ENCODE measurements around the gene HHIP. TPM values are rescaled to one million over a fixed set of nuclear protein-coding genes. Genes with fewer than 3 reads are reported as not detected.

Gene HHIP
- total and polyA plus RNA-seq, 9 donors: 0.43 to 4.2 (median 1.1) TPM

DNA sequence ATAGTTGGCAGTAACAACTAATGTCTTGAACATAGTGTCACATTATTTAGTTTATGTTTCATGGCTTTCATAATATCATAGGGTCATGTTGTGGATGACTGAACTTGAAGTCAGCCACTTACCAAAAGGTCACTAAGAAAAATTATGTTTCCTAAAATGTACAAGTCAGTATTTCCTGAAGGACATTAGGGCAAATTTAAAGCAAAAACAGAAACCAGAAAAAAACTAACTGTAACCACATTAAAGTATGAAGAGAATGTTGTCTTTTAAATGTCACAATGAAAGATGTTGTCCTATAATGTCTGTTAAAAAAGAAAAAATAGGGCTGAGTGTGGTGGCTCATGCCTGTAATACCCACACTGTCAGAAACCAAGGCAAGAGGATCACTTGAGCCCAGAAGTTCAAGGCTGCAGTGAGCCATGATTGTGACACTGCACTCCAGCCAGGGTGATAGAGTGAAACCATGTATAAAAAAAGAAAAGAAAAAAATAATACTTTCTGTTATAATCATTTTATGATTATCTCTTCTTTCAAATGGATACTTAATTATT, 55.8 kb downstream of the HHIP start:
- no peaks in the 10 kb centered on the region for H3K4me1 ChIP-seq (ENCODE audit: insufficient read depth)
- no peaks in the 10 kb centered on the region for H3K9me3 ChIP-seq
- H3K27me3 ChIP-seq: no peaks in the 10 kb centered on the region
- intact Hi-C loops (cut with DNase I): no loop called here
- DNase-seq: no peak
- H3K27ac ChIP-seq: no peak overlapping the region
- H3K4me3 ChIP-seq: no peak overlapping the region
- no peak for TF ChIP-seq EP300 (IDR thresholded peaks at IDR 0.05)
- TF ChIP-seq POLR2A (IDR thresholded peaks at IDR 0.05): no peak
- TF ChIP-seq, protein P1, sequence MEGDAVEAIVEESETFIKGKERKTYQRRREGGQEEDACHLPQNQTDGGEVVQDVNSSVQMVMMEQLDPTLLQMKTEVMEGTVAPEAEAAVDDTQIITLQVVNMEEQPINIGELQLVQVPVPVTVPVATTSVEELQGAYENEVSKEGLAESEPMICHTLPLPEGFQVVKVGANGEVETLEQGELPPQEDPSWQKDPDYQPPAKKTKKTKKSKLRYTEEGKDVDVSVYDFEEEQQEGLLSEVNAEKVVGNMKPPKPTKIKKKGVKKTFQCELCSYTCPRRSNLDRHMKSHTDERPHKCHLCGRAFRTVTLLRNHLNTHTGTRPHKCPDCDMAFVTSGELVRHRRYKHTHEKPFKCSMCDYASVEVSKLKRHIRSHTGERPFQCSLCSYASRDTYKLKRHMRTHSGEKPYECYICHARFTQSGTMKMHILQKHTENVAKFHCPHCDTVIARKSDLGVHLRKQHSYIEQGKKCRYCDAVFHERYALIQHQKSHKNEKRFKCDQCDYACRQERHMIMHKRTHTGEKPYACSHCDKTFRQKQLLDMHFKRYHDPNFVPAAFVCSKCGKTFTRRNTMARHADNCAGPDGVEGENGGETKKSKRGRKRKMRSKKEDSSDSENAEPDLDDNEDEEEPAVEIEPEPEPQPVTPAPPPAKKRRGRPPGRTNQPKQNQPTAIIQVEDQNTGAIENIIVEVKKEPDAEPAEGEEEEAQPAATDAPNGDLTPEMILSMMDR (IDR thresholded peaks at IDR 0.05): no peak
- no peaks in the 10 kb centered on the region for H3K36me3 ChIP-seq

DNA sequence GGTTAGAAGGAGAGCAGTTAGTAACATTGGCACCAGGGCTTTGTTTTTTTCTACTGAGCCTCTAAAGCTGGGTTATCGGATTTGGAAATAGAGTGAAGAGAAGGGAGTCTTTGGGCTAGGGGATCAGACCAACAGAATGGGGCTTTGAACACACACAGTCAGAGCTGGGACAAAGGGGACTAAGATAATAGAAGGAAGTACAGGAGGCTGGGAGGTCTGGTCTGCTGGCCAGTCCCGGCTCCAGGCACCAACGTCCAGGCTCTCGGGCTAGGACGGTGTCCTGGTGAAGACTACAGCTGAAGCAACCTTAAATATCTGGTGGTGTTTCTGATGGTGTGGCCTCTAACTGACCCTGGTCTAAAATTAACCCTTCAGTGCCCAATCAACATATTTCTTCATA, 57.5 kb downstream of the HHIP start:
- intact Hi-C loops (cut with DNase I): no loop called here
- H3K4me1 ChIP-seq (ENCODE audit: insufficient read depth): peaks cover 3% of the 10 kb centered on the region
- H3K36me3 ChIP-seq: no peaks in the 10 kb centered on the region
- H3K27me3 ChIP-seq: no peaks in the 10 kb centered on the region
- 92 to 98% (median 92%) methylated on average over 5 of the region's 5 CpGs for WGBS, 3 donors
- no peak overlapping the region for H3K4me3 ChIP-seq
- TF ChIP-seq, protein P1 (IDR thresholded peaks at IDR 0.05): no peak
- TF ChIP-seq POLR2A (IDR thresholded peaks at IDR 0.05) (no peak), EP300 (IDR thresholded peaks at IDR 0.05) (no peak)
- H3K27ac ChIP-seq: no peak overlapping the region
- no peak for DNase-seq
- H3K9me3 ChIP-seq: no peaks in the 10 kb centered on the region

DNA sequence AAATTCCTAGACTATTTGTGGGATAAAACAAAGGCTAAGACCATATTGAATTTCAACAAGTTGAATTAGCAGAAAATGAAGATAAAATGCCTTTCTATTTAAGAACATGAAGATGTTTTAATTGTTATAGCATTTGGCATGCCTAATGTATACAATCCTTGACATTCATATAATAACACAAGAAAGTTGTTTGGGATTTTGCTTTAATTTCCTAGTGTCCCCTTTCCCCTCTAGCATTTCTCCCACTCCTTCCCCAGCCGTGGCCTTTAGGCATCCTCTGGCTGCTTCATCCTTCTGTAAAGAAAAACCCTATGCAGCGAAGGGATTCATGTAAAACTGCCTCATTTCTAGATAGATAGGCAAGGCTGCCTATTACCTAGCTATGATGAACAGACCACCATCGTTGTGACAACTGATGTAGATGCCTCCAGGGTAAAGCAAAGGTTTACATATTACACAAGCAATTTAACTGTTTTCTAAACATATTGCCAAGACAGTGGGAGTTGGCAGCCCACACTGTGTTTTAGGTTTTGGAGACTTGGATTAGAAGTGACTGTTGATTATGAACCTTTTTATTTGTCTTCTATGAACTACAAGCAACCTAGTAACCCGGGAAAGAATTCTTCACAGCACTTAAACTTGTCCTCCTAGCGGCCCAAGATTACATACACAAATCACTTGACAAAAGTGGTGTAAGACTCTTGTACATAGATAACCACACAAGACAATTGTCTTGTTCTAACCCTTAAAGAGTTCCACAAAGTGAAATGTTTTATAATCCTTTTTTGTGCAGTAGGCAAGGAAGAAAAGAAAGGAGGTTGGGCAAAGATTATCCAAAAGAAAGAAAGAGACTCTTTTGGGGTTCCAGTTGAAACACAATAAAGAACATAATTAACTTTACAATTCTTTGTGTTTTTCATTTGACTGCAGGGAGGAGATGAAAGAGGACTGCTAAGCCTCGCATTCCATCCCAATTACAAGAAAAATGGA, 59.9 kb downstream of the HHIP start:
- 31 to 44% (median 35%) methylated on average over 6 of the region's 6 CpGs for WGBS, 3 donors
- TF ChIP-seq, protein P1 (IDR thresholded peaks at IDR 0.05): no peak
- no peak for TF ChIP-seq EP300 (IDR thresholded peaks at IDR 0.05)
- no peak for TF ChIP-seq POLR2A (IDR thresholded peaks at IDR 0.05)
- Histone ChIP-seq H3K27me3 (no peaks in the 10 kb centered on the region), H3K9me3 (no peaks in the 10 kb centered on the region), H3K27ac (no peak overlapping the region), H3K36me3 (no peaks in the 10 kb centered on the region), H3K4me3 (no peak overlapping the region), H3K4me1 (ENCODE audit: insufficient read depth) (peaks cover 3% of the 10 kb centered on the region)
- no peak for DNase-seq
- intact Hi-C loops (cut with DNase I): no loop called here

DNA sequence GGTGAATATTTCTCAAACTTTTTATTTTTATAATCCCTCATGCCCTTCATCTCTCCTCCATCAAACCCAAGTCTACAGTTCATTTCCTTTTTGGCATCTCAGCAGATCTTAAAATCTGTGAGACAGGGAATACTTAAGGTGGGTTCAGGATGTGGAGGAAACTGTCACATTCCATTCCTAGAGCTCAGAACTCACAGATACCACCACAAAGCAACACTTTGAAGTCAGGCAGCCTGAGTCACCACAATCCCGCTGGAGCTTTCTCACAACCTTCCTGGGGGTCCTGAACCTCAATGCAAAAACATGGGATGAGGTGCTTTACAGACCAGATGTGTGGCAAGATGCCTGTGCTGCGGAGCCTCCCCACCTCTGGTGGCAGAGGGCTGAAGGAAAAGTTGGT, 63.2 kb downstream of the HHIP start:
- Histone ChIP-seq H3K27me3 (no peaks in the 10 kb centered on the region), H3K9me3 (no peaks in the 10 kb centered on the region), H3K4me3 (no peak overlapping the region), H3K27ac (no peak overlapping the region), H3K36me3 (no peaks in the 10 kb centered on the region), H3K4me1 (ENCODE audit: insufficient read depth) (peaks cover 3% of the 10 kb centered on the region)
- intact Hi-C loops (cut with DNase I): no loop called here
- WGBS, 3 donors: 54 to 81% (median 78%) methylated on average over 2 of the region's 2 CpGs
- DNase-seq: no peak
- TF ChIP-seq POLR2A (IDR thresholded peaks at IDR 0.05) (no peak), EP300 (IDR thresholded peaks at IDR 0.05) (no peak)
- TF ChIP-seq, protein P1 (IDR thresholded peaks at IDR 0.05): no peak
